ENCODE results near the gene S100A2.

GRCh38 chr1:153534925-153535241 lies 30.8 kb downstream of the S100A2 start:
- TF ChIP-seq CTCF (IDR thresholded peaks at IDR 0.05; ENCODE audit: low read depth, low read length) (no peak), EZH2phosphoT487 (IDR thresholded peaks at IDR 0.05; ENCODE audit: low read depth) (no peak)

Measured in OCI-LY3 (cell line).